Activated naive CD8-positive, alpha-beta T cell treated with anti-CD3 and anti-CD28 coated beads, Interleukin-2, amount 10 ng/mL, durations not matched to agents 7 days and 5 days (primary cell): ENCODE results near the gene PPM1B. TPM values are rescaled to one million over a fixed set of nuclear protein-coding genes. Genes with fewer than 3 reads are reported as not detected.

Experiments
- total RNA-seq, 2 experiments: library from RNA; stranded (reverse); gene quantifications; one replicate each; pipeline ENCODE4 v1.2.3, GENCODE V29; 2021

PPM1B gene
- total RNA-seq, 2 experiments from 2014 or later, result 59.3 to 60.4 TPM

Other genes starting within 250 kb of the PPM1B start
- 10 to 100 TPM; 72.8 to 74.8 TPM for gene LRPPRC, start 172.9 kb upstream of the PPM1B start, total RNA-seq
- under 1 TPM; 0.20 to 0.33 TPM for gene SLC3A1, start 106.6 kb downstream of the PPM1B start, total RNA-seq
- gene PREPL, start 192.6 kb downstream of the PPM1B start, total RNA-seq, result 10 to 100 TPM; 27.8 to 30.6 TPM
- gene CAMKMT, start 193.1 kb downstream of the PPM1B start, total RNA-seq, result 10 to 100 TPM; 12.9 to 13.3 TPM